Endothelial cell of umbilical vein (primary cell): ENCODE results near the gene FAM163A.

Experiments used
- CTCF ChIP-seq, 2 donors: IDR thresholded peaks; 1 replicate in 1 of 2; 2 replicates in 1 of 2; pipeline ENCODE4 v1.5.1; 2011; ENCODE audit warnings: low read length in 2 of 2, mild to moderate bottlenecking in 2 of 2, moderate library complexity in 2 of 2, control low read depth in 1 of 2, inconsistent platforms in 1 of 2, low read depth in 1 of 2; ENCODE audit not compliant: insufficient read depth in 1 of 2; ENCODE audit errors: extremely low read depth in 1 of 2
- EZH2 ChIP-seq: IDR thresholded peaks from 2 replicates; pipeline ENCODE4 v1.6.1; 2012; ENCODE audit warnings: borderline replicate concordance, low read depth, mild to moderate bottlenecking, moderate library complexity, low read length, inconsistent platforms; ENCODE audit not compliant: severe bottlenecking
- FOS ChIP-seq: IDR thresholded peaks from 2 replicates; pipeline ENCODE4 v1.6.1; 2011; ENCODE audit warnings: mild to moderate bottlenecking, low read length, moderate library complexity, borderline replicate concordance; ENCODE audit not compliant: insufficient read depth
- JUN ChIP-seq: IDR thresholded peaks from 2 replicates; pipeline ENCODE4 v1.6.1; 2011; ENCODE audit warnings: borderline replicate concordance, low read depth; ENCODE audit not compliant: insufficient read length, insufficient read depth
- MAX ChIP-seq: IDR thresholded peaks from 2 replicates; pipeline ENCODE4 v1.6.1; 2011; ENCODE audit not compliant: insufficient read depth, insufficient read length
- MYC ChIP-seq: IDR thresholded peaks from one replicate; pipeline ENCODE4 v1.6.1; 2011; ENCODE audit warnings: mild to moderate bottlenecking, low read depth, low read length
- POLR2A ChIP-seq: IDR thresholded peaks from 2 replicates; pipeline ENCODE4 v1.6.1; 2012; ENCODE audit warnings: low read depth, mild to moderate bottlenecking, control low read depth, low read length
- POLR2AphosphoS5 ChIP-seq: IDR thresholded peaks from 2 replicates; pipeline ENCODE4 v1.6.1; 2012; ENCODE audit warnings: low read depth, mild to moderate bottlenecking, control low read depth, low read length, moderate library complexity; ENCODE audit not compliant: insufficient read depth

DNA sequence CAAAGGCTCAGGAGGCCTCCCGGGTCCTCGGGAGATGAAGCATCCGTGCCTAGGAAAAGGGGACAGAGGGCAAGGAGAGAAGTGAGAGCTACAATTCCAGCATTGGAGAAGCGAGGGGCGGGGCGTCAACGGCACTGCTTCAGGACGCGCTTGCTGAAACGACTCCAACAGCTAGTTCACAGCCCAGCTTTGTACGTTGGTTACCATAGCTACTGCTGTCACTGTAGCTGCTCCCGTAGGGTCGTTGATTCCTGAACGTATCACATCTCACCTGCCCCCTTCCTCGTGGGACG is 71.4 kb downstream of the FAM163A start:
- TF ChIP-seq EZH2 = no peak
- TF ChIP-seq POLR2A = no peak
- no peak for TF ChIP-seq CTCF (IDR thresholded peaks at IDR 0.05; ENCODE audit: extremely low read depth in 1 of 2, insufficient read depth in 1 of 2, low read depth in 1 of 2, low read length in 2 of 2)
- no peak for TF ChIP-seq MYC
- no peak for TF ChIP-seq MAX
- no peak for TF ChIP-seq POLR2AphosphoS5
- TF ChIP-seq JUN = no peak
- TF ChIP-seq FOS = no peak
